ENCODE results near the gene CHCHD6. TPM values are rescaled to one million over a fixed set of nuclear protein-coding genes. Genes with fewer than 3 reads are reported as not detected.
A peak's percentile ranks its signal among the peaks of the same experiment; 100 is the strongest.

The CHCHD6 gene
- total RNA-seq, 1 experiment from 2014 or later = 47.7 TPM

- no peak for TF ChIP-seq CTCF (conservative IDR thresholded peaks at IDR 0.05)
- no peak for TF ChIP-seq EZH2 (IDR thresholded peaks at IDR 0.05; ENCODE audit: low read depth)
- Histone ChIP-seq H3K9me2 (ENCODE audit: insufficient read depth) (no peaks in the 10 kb centered on the region), H3K36me3 (ENCODE audit: low read depth) (no peaks in the 10 kb centered on the region), H3F3A (ENCODE audit: insufficient read depth, low read depth) (no peaks in the 10 kb centered on the region), H3K4me1 (replicated peaks; ENCODE audit: insufficient read depth) (peaks cover 10% of the 10 kb centered on the region), H3K27ac (no peak overlapping the region), H3K27me3 (ENCODE audit: insufficient read depth, low read depth) (no peaks in the 10 kb centered on the region), H4K20me1 (ENCODE audit: insufficient read depth) (no peaks in the 10 kb centered on the region), H2AFZ (no peak overlapping the region), H3K79me2 (ENCODE audit: low read depth) (no peaks in the 10 kb centered on the region), H3K4me3 (no peak overlapping the region), H3K4me2 (no peak overlapping the region), H3K9me3 (ENCODE audit: insufficient read depth, low read depth) (no peaks in the 10 kb centered on the region)
- intact Hi-C loops (cut with micrococcal nuclease; ENCODE audit: unreplicated experiment) = loop anchor here (1.0 to 2.0 kb wide), 10 partner anchors 29 to 791 kb away; no protein-coding TSS in a partner anchor
- CTCF ChIA-PET = interaction anchor here (0.6 to 3.7 kb wide), 9 partner anchors 20 to 702 kb away, joined by 3 to 20 read pairs (median 3); partner anchors contain the start of gene PLXNA1
- TSS peak; percentile 58 for BruUV-seq (replicated peaks)
- DNase-seq = peak in 1 of 2 experiments; percentile 95
- POLR2A ChIA-PET (ENCODE audit: unreplicated experiment) = interaction anchor here (0.6 to 1.3 kb wide), 7 partner anchors 82 to 720 kb away, joined by 3 to 8 read pairs (median 3); no protein-coding TSS in a partner anchor
Observed at GRCh38 chr3:126753191-126754160, 49.4 kb downstream of the CHCHD6 start.

DNA sequence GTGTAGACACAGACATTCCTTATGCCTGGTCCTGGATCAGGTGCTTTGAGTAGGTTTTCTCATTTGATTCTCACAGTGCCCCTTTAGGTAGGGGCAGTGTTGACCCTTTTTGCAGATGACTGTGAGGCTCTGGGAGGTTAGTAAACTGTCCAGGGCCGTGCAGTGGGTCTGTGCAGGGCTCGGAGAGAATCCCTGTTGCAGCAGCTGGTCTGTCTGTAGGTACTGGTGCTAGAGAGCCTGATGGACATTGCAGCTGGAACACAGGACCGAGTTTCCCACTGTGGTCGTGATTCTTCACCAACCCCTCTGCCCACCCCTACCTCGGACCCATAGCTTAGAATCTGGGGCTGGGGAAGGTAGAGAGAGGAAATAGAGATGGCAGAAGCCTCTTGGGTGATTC is 51.8 kb downstream of the CHCHD6 start:
- H3K27me3 ChIP-seq (ENCODE audit: insufficient read depth, low read depth) = no peaks in the 10 kb centered on the region
- ChIA-PET CTCF (no interaction called here), POLR2A (ENCODE audit: unreplicated experiment) (interaction anchor here (0.7 kb wide), 1 partner anchor 95 kb away, joined by 4 read pairs; no protein-coding TSS in a partner anchor)
- BruUV-seq (replicated peaks) = no TSS peak
- no peaks in the 10 kb centered on the region for H3F3A ChIP-seq (ENCODE audit: insufficient read depth, low read depth)
- no peaks in the 10 kb centered on the region for H3K36me3 ChIP-seq (ENCODE audit: low read depth)
- intact Hi-C loops (cut with micrococcal nuclease; ENCODE audit: unreplicated experiment) = no loop called here
- TF ChIP-seq EZH2 (IDR thresholded peaks at IDR 0.05; ENCODE audit: low read depth) (no peak), CTCF (conservative IDR thresholded peaks at IDR 0.05) (no peak)
- H3K4me1 ChIP-seq (replicated peaks; ENCODE audit: insufficient read depth) = peaks cover 10% of the 10 kb centered on the region
- H3K4me3 ChIP-seq = no peak overlapping the region
- no peaks in the 10 kb centered on the region for H3K79me2 ChIP-seq (ENCODE audit: low read depth)
- no peak for DNase-seq
- H3K27ac ChIP-seq = no peak overlapping the region
- H3K9me2 ChIP-seq (ENCODE audit: insufficient read depth) = no peaks in the 10 kb centered on the region; the same call in 1 of the 2 replicates
- no peak overlapping the region for H2AFZ ChIP-seq
- no peak overlapping the region for H3K4me2 ChIP-seq
- no peaks in the 10 kb centered on the region for H4K20me1 ChIP-seq (ENCODE audit: insufficient read depth)
- no peaks in the 10 kb centered on the region for H3K9me3 ChIP-seq (ENCODE audit: insufficient read depth, low read depth)

GRCh38 chr3:126758026-126758425 is 54.0 kb downstream of the CHCHD6 start:
- no peaks in the 10 kb centered on the region for H3K9me3 ChIP-seq (ENCODE audit: insufficient read depth, low read depth)
- intact Hi-C loops (cut with micrococcal nuclease; ENCODE audit: unreplicated experiment) = no loop called here
- DNase-seq = no peak
- no peaks in the 10 kb centered on the region for H4K20me1 ChIP-seq (ENCODE audit: insufficient read depth)
- no peaks in the 10 kb centered on the region for H3K79me2 ChIP-seq (ENCODE audit: low read depth)
- H3K4me3 ChIP-seq = no peak overlapping the region
- H3K36me3 ChIP-seq (ENCODE audit: low read depth) = no peaks in the 10 kb centered on the region
- H3K27ac ChIP-seq = no peak overlapping the region
- H3K27me3 ChIP-seq (ENCODE audit: insufficient read depth, low read depth) = no peaks in the 10 kb centered on the region
- ChIA-PET CTCF (no interaction called here), POLR2A (ENCODE audit: unreplicated experiment) (no interaction called here)
- no peaks in the 10 kb centered on the region for H3F3A ChIP-seq (ENCODE audit: insufficient read depth, low read depth)
- H3K4me1 ChIP-seq (replicated peaks; ENCODE audit: insufficient read depth) = no peaks in the 10 kb centered on the region
- H3K4me2 ChIP-seq = no peak overlapping the region
- no peak overlapping the region for H2AFZ ChIP-seq
- no peaks in the 10 kb centered on the region; the same call in 1 of the 2 replicates for H3K9me2 ChIP-seq (ENCODE audit: insufficient read depth)
- TF ChIP-seq EZH2 (IDR thresholded peaks at IDR 0.05; ENCODE audit: low read depth) (no peak), CTCF (conservative IDR thresholded peaks at IDR 0.05) (no peak)
- BruUV-seq (replicated peaks) = no TSS peak

All from PC-9 (cell line).